Stimulated activated CD4-positive, alpha-beta T cell treated with anti-CD3 and anti-CD28 coated beads, TNF-alpha, amount 100 ng/mL, for 4 hours (primary cell): Measurements from ENCODE around the gene MAPKAPK2.
"Not testable (repeated sequence)": the region's sequence is repeated elsewhere in the genome, so short reads cannot be mapped to it uniquely, and the experiment has no call there.

Experiments
- DNase-seq, 3 experiments: peaks; one replicate each; pipeline ENCODE4 v3.0.0-alpha.2; 2020; ENCODE audit warnings: low read depth in 3 of 3

MAPKAPK2 gene

GRCh38 chr1:206742719-206743383 lies 58.1 kb downstream of the MAPKAPK2 start:
- DNase-seq, result no peak

DNA sequence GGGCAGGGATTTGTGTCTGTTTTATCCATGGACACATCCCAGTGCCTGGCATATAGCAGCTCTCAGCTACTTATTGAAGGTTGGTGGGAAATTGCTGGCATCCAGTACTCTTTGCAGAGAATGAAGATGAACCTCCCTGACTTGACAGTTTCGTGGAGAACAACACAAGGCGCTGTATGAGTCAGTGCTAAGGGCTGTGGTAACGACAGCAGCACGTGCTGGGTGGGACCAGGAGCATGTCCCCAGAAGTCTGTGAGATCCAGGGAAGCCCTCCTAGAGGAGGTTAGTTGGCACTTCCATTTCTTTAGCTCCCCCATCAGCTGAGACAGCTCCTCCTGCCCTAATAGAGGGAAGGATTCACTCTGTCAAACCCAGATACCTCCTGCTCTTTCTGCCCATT lies 60.0 kb downstream of the MAPKAPK2 start:
- no peak for DNase-seq

DNA sequence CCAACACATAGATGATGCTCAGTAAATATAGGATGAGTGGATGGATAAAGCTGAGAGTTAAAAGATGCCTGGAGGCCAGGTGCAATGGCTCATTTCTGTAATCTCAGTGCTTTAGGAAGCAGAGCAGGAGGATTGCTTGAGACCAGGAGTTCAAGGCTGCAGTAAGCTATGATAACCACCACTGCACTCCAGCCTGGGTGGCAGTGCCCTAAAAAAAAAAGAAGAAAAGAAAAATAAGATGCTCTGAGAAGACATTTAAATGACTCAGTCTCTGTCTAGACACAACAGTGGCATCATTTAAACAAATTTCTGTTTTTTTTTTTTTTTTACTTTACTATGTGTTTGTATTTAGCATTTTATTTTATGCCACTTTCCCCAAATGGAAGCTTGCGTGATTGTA lies 60.6 kb downstream of the MAPKAPK2 start:
- no peak for DNase-seq

- no peak for DNase-seq
These were observed 63.8 kb downstream of the MAPKAPK2 start for GRCh38 chr1:206748348-206749030.

DNA sequence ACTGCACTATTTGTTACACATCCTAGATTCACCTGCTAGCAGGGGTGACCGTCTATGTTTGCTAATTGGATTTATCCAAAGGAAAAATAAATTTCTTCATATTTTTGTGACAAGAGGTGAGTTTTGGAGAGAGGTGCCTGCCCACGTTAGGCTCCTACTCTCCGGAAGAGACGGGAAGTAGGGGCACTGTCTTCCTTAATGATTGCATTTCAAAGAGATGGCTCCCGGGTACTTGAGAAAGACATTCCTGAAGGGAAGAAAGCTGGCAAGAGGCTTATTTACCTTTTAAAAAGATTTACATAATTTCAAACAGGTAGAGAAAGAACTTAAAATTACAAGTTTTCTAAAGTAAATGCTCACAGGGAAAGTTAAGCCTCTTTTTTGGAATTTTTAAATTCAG lies 67.2 kb downstream of the MAPKAPK2 start:
- DNase-seq, result no peak

DNA sequence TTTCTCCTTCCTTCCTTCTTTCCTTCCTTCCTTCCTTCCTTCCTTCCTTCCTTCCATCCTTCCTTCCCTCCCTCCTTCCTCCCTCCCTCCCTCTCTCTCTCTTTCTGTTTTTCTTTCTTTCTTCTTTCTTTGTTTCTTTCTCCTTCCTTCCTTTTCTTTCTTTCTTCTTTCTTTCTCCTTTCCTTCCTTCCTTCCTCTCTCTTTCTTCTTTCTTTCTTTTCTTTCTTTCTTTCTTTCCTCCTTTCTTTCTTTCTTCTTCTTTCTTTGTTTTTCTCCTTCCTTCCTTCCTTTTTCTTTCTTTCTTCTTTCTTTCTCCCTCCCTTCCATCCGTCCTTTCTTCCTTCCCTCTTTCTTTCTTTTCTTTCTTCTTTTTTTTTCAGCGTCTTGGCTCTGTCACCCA lies 67.8 kb downstream of the MAPKAPK2 start:
- DNase-seq, result no peak

GRCh38 chr1:206753141-206753540 lies 68.4 kb downstream of the MAPKAPK2 start:
- DNase-seq, result no peak

DNA sequence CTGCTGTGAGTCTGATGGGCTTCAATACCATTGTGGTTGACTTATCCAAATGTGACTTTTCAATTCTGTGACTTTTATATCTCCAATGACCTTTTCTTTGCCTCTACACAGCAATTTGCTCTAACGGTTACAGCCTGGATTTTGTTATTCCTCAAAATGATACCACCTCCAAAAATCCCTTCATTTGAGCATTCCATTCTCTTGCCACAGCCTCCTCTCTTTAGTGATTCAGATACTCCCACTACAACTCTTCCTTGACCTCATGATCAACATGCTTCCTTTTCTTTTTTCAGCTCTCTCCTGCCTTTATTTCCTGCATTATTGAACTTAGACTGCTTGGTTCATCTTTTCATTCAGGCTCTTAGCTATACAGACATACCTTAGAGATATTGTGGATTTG lies 69.3 kb downstream of the MAPKAPK2 start:
- DNase-seq, result no peak

GRCh38 chr1:206757524-206758266 lies 73.0 kb downstream of the MAPKAPK2 start:
- DNase-seq, result no peak

DNA sequence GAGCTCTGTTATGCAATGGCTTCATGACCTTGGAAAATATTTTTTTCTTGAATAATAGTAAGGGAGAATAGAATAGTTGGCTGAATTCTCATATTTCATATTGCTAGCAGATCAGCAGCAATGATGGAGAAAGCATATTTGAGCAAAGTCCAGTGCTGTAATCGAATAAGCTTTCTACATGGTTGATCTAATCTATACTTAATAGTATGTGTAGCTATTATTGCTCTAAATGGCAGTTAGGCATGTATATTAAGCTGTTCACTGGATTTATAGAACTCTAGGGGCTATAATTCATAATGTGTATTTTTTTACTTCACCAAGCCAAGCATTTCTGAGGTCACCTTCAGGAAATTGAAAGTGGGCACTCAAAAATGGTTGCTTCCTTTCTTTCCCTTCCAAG lies 75.9 kb downstream of the MAPKAPK2 start:
- DNase-seq, result no peak

DNA sequence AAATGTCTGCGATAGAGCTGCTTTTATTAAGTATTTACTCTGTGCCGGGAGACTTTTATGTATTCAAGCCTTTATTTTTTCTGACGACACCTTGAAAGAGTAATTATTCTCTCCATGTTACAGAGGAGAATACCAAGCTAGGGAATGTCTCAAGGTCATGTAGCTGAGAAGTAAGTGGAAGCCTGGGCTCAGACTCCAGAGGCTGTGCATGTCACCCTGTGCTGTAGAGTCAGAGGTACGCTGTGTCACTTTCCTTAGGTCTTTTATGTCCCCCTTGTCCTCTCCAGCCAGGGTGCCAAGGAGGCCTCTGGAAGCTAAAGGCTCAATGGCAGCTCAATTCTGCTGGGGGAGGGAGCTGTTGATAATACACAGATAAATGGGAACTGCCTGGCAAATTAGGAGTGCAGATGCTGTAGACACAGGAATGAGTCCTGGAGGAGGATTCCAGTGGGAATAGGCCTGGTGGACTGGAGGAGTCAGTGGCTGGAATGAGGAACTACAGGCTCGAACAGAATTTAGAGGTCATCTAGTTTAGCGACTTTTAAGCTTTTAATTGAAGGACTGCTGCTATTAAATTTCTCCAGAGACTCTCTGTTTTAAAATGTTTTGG lies 76.6 kb downstream of the MAPKAPK2 start:
- no peak for DNase-seq

DNA sequence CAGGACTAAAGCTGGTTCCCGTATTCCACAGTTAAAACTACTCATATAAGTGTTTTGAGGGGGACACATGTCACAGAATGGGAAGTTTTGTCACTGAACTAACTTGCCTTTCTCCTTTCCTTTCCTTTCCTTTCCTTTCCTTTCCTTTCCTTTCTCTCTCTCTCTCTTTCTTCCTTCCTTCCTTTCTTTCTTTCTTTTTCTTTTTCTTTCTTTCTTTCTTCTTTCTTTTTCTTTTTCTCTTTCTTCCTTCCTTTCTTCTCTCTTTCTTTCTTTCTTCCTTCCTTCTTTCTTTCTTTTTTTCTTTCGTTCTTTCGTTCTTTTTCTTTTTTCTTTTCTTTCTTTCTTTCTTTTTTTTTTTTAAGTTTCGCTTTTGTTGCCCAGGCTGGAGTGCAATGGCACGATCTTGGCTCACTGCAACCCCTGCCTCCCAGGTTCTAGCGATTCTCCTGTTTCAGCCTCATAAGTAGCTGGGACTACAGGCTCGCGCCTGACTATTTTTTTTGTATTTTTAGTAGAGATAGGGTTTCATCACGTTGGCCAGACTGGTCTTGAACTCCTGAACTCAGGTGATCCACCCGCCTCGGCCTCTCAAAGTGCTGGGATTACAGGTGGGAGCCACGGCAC lies 78.1 kb downstream of the MAPKAPK2 start:
- not testable (repeated sequence) for DNase-seq

DNA sequence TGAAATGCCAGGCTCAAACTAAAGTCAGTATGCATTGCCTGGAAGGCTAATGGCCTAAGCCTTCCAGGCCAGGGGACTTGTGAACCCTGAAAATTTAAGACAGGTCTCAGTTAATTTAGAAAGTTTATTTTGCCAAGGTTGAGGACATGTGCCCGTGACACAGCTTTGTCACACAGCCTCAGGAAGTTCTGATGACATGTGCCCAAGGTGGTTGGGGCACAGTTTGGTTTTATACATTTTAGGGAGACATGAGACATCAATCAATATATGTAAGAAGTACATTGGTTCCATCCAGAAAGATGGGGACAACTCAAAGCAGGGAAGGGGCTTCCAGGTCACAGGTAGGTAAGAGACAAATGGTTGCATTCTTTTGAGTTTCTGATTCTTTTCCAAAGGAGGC lies 81.1 kb downstream of the MAPKAPK2 start:
- not testable (repeated sequence) for DNase-seq

DNA sequence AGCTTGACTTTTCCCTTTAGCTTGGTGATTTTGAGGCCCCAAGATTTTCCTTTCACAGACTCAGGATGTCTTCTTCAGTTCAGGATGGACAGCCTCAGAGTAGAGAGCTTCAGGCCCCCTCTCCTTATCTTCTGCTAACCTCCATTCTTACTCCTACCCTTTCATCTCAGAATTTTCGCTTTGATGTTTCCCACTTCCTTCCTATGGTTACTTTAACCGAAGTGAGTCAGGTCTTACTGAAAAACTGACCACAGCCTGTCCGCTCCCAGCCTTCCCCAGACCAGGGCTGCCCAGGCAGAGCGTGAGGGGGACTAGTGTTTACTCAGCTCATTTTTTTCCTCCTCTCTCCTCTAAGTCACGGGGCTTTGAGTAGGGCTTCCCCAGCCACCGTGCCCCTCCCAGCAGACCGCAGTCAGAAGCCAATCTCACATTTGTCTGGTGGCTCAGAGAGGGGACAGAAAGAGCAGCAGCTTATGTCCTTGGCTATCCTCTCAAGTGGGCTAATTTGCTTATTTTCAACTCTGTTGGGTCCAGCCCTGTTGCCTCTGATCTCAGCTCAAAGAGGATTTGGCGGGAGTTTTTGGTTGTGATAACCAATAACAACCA lies 81.6 kb downstream of the MAPKAPK2 start:
- peak in 2 of 3 experiments; percentile 41 to 46 for DNase-seq

- no peak for DNase-seq
These were observed 84.0 kb downstream of the MAPKAPK2 start for GRCh38 chr1:206768472-206769303.

DNA sequence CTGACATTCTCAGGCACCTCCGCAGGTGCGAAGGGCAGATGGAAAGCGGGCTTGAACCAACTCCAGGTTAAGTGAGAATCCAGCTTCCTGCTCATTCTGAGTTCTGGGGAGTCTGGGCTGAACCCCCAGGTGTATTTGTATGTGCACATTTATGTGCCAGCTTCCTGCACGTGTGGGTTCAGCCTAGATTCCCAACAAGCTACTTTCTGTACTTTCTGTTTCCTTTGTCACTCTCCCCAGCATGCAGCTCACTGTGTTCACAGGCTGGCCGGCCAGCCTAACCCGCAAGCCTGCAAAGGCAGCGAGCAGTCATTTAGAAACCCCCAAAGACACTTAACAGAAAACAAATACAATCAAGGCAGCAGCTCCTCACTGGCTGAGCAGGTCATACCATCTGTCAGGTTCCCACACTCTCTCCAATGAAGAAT lies 84.6 kb downstream of the MAPKAPK2 start:
- no peak for DNase-seq

GRCh38 chr1:206770531-206771337 lies 86.0 kb downstream of the MAPKAPK2 start, which contains the start of gene IL19:
Gene IL19, plus strand, starts transcription at chr1:206770773. Its CDS starts 65,890 bp downstream, at chr1:206836663.
- no peak for DNase-seq

DNA sequence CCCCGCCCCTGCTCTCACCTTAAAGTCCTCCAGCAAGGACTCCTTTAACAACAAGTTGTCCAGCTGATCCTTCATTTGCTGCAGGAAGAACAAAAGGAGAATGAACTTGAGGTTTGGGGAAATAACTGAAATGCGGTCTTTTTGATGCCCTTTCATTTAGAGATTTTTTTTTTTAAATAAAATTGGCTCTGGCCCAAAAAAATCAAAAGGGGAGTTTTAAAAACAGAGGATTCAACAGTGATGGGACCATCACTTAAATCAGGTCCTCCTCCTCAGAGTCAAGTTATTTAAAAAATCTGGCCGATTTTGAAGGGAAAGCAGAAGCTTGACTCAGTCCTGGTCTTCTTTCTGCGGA lies 86.6 kb downstream of the MAPKAPK2 start:
- no peak for DNase-seq

DNA sequence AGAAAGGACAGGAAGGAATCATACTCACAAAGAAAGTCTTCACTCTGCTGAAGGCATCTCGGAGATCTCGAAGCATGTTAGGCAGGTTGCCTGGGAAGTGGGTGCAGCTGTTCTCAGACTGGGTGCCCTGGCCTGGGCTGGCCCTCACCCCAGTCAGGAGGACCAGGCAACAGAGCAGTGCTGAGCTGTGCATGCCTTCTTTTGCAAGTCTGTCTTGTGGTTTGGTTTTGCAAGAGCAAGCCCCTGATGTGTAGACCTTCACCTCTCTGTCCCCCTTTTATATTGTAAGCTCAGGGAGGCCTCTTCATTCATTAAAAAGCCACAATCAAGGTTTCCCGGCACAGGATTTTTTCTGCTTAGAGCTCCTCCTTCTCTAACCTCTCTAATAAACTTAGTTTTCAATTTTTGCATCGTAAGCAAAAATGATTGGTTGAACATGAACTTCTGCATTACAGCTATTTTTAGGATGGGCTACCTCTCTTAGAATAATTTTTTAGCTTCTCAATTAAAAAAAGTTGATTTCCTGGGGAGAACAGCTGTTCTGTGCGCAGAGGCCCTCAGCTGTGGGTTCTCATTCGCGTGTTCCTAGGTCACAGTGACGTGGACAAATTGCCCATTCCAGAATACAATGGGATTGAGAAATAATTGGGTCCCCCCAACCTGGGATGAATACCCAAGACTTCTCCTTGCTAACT lies 87.7 kb downstream of the MAPKAPK2 start, which contains the start of gene IL10:
TSS of gene IL10 (minus strand) at position 252 of the 695 bp plus-strand sequence. CDS start at position 193, 59 bp downstream.
- DNase-seq, result no peak
